ENCODE results near the gene FANK1. TPM values are rescaled to one million over a fixed set of nuclear protein-coding genes. Genes with fewer than 3 reads are reported as not detected.

Gene FANK1
- polyA plus RNA-seq, 2 of the 4 experiments (the other 2 are of a cell fraction), result 4.1 to 5.3 TPM

- Histone ChIP-seq H3K27ac (peak overlapping the region in 1 of 2 experiments; percentile 54; a peak in 2 of 6 replicates), H3K4me3 (no peak overlapping the region), H3K4me2 (peak overlapping the region; percentile 19; the same call in 1 of the 3 replicates), H3K9me3 (no peaks in the 10 kb centered on the region), H3K4me1 (peaks cover 12% of the 10 kb centered on the region)
- DNase-seq (ENCODE audit: low read depth in 1 of 2, low spot score in 1 of 2) (peak; percentile 53 to 80), FAIRE-seq (no peak), ATAC-seq (peak; percentile 79 to 84)
- TF ChIP-seq USF2 (IDR thresholded peaks at IDR 0.05), result peak; percentile 32; the same call in 1 of the 2 replicates
- no peak for TF ChIP-seq FOSL2 (IDR thresholded peaks at IDR 0.05)
- no peak for TF ChIP-seq FOSL2 (CRISPR knock-in tag; IDR thresholded peaks at IDR 0.05)
- ChIA-PET CTCF (no interaction called here), POLR2A (no interaction called here)
- WGBS (ENCODE audit: missing lambda C conversion rate), result 67% methylated on average over 10 of the region's 12 CpGs
Measured at GRCh38 chr10:126041804-126042231, 145.5 kb downstream of the FANK1 start.

- Histone ChIP-seq H3K27ac (peak overlapping the region in 1 of 2 experiments; percentile 54; a peak in 1 of 6 replicates), H3K9me3 (no peaks in the 10 kb centered on the region), H3K4me2 (no peak overlapping the region), H3K4me3 (no peak overlapping the region), H3K4me1 (peaks cover 12% of the 10 kb centered on the region)
- ChIA-PET POLR2A (no interaction called here), CTCF (no interaction called here)
- no peak for TF ChIP-seq ZNF302 (CRISPR knock-in tag; IDR thresholded peaks at IDR 0.05)
- no peak for TF ChIP-seq SMC3 (IDR thresholded peaks at IDR 0.05)
- no peak for TF ChIP-seq CBX2 (IDR thresholded peaks at IDR 0.05; ENCODE audit: borderline replicate concordance, low read depth)
- TF ChIP-seq EHMT2 (IDR thresholded peaks at IDR 0.05; ENCODE audit: low read depth), result no peak
- no peak for TF ChIP-seq CTCF (IDR thresholded peaks at IDR 0.05)
- no peak for TF ChIP-seq NPAS2 (CRISPR knock-in tag; IDR thresholded peaks at IDR 0.05; ENCODE audit: borderline replicate concordance)
- TF ChIP-seq EHF (CRISPR knock-in tag; IDR thresholded peaks at IDR 0.05), result no peak
- TF ChIP-seq KDM5A (IDR thresholded peaks at IDR 0.05), result no peak
- no peak for TF ChIP-seq NFE2L2 (conservative IDR thresholded peaks at IDR 0.05; ENCODE audit: low read length)
- TF ChIP-seq RFX5 (IDR thresholded peaks at IDR 0.05), result no peak
- TF ChIP-seq, protein P1, sequence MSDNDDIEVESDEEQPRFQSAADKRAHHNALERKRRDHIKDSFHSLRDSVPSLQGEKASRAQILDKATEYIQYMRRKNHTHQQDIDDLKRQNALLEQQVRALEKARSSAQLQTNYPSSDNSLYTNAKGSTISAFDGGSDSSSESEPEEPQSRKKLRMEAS (IDR thresholded peaks at IDR 0.05), result no peak
- no peak for TF ChIP-seq ZFP36 (IDR thresholded peaks at IDR 0.05; ENCODE audit: borderline replicate concordance, partially characterized antibody)
- TF ChIP-seq RNF2 (IDR thresholded peaks at IDR 0.05; ENCODE audit: borderline replicate concordance, low read depth), result no peak
- TF ChIP-seq FOSB (CRISPR knock-in tag; IDR thresholded peaks at IDR 0.05), result no peak
- no peak for TF ChIP-seq ZSCAN20 (CRISPR knock-in tag; IDR thresholded peaks at IDR 0.05)
- TF ChIP-seq SREBF2 (IDR thresholded peaks at IDR 0.05), result no peak
- no peak for TF ChIP-seq CBX8 (IDR thresholded peaks at IDR 0.05)
- TF ChIP-seq NR3C1 (IDR thresholded peaks at IDR 0.05), result no peak
- TF ChIP-seq HOXB13 (CRISPR knock-in tag; IDR thresholded peaks at IDR 0.05; ENCODE audit: low read depth), result no peak
- TF ChIP-seq BCL3 (IDR thresholded peaks at IDR 0.05), result no peak
- ATAC-seq (no peak), DNase-seq (ENCODE audit: low read depth in 1 of 2, low spot score in 1 of 2) (no peak), FAIRE-seq (no peak)
- WGBS (ENCODE audit: missing lambda C conversion rate), result 69% methylated on average over 4 of the region's 4 CpGs
Measured at GRCh38 chr10:126042354-126042753, 146.0 kb downstream of the FANK1 start.
